Hematopoietic multipotent progenitor cell treated with erythropoietin and hydrocortisone succinate and interleukin-3 and kit ligand, for 6 days (in vitro differentiated cells): ENCODE results near the gene SPRTN.
A peak's percentile ranks its signal among the peaks of the same experiment; 100 is the strongest.
"Not testable (repeated sequence)": the region's sequence is repeated elsewhere in the genome, so short reads cannot be mapped to it uniquely, and the experiment has no call there.

Source experiments
- DNase-seq: peaks from one replicate; pipeline ENCODE4 v3.0.0-alpha.2; 2015

Gene SPRTN

DNA sequence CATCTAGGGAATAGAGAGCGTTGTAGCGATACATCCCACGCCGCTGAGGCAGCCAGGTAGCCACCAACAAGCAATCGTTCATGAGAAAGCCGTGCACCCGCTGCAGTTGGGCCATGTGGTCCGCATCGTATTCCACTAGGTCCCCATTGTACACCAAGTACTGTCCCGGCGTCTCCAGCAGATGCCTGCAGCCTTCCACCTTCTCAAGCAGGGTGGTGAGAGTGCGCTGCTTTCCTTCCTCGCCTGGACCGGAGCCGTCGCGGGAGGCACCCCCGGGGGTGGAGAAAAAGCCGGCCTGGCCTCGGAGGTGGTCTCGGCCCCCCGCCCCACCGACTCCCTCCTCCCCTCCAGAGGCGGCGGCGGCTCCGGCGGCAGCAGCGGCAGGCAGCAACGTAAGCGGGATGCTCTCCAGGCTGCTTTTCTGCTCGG lies 1.0 kb upstream of the SPRTN start:
- DNase-seq = peak; percentile 23

DNA sequence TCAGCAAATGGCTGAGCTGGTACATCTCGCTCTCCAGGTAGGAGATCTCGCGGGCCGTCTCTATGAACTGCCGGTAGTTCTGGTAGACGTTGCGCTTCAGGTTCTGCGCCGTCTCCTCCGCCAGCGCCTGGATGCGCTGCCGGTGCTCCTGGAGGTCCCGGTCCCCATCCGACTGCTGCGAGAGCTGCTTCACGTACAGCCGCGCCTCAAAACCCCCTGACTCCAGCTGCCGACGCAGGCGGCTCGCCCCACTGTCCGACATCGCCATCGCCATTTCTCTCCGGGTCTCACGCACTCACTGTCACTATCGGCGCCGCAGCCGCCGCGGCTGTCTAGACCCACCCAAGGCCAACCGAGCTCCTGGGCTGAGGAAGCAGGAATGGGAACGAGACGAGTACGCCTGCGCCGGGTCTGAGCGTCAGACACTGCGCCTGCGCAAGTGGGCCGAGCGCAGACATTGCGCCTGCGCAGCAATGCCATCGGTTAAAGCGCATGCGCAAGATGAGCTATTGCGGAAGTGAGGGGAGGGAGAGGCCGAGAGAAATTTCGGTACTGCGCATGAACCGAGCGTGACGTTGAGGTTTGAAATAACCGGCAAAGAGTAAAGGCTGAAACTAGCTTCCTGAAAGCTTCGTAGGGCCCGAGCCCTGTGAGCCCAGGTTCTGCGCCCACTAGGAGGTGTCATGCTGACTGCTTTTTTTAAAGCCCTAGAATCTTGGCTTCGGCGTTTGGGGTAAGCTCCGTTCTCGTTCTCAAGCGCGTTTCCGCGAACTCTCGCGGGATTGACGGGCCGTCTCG lies 422 bp upstream of the SPRTN start, which contains the start of gene EXOC8:
EXOC8 (minus strand) TSS at position 381 of the 798 bp plus-strand sequence; CDS start at position 274, 107 bp downstream.
- DNase-seq = peak; percentile 99

DNA sequence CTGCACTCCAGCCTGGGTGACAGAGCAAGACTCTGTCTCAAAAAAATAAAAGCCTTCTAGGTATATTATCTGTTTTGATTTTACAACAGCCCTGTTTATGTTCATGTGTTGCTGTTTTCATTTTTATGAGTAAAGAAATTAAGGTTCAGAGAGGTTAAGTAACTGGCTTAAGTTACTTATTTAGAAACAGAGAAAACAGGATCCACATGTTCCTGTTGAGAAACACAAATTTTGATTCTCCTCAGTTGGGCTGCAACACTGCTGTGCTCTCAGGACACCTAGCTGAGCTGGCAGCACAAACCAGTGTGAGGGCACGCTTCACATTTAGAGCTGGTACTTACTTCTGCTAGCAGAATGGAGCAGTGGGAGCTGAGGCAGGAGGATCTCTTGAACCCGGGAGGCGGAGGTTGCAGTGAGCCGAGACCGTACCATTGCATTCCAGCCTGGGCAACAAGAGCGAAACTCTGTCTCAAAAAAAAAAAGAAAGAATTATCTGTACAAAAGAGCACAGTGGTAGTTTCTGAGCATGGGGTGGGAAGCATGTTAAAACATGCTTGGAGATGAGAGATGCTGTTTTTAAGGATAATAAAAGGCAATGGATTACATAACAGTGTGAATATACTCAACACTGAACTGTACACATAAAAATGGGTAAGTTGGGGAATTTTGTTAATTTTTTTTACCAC lies 2.4 kb downstream of the SPRTN start:
- no peak for DNase-seq

GRCh38 chr1:231347961-231348360 lies 9.9 kb downstream of the SPRTN start:
- DNase-seq = no peak

GRCh38 chr1:231348442-231348841 lies 10.3 kb downstream of the SPRTN start:
- DNase-seq = no peak

- not testable (repeated sequence) for DNase-seq
Measured at GRCh38 chr1:231348856-231349255, 10.8 kb downstream of the SPRTN start.

- no peak for DNase-seq
Measured at GRCh38 chr1:231351816-231352215, 13.7 kb downstream of the SPRTN start.

DNA sequence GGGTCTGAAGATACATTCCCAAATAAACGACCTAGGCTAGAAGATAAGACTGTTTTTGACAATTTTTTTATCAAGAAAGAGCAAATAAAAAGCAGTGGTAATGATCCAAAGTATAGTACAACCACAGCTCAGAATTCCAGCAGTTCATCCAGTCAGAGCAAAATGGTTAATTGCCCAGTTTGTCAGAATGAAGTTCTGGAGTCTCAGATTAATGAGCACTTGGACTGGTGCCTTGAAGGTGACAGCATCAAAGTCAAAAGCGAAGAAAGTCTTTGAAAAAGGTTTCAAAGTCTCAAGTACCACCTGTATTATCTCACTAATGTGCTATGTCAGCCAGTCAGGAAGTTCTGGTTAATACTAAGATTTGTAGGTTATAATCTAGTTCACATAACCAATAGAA lies 15.0 kb downstream of the SPRTN start:
- no peak for DNase-seq

DNA sequence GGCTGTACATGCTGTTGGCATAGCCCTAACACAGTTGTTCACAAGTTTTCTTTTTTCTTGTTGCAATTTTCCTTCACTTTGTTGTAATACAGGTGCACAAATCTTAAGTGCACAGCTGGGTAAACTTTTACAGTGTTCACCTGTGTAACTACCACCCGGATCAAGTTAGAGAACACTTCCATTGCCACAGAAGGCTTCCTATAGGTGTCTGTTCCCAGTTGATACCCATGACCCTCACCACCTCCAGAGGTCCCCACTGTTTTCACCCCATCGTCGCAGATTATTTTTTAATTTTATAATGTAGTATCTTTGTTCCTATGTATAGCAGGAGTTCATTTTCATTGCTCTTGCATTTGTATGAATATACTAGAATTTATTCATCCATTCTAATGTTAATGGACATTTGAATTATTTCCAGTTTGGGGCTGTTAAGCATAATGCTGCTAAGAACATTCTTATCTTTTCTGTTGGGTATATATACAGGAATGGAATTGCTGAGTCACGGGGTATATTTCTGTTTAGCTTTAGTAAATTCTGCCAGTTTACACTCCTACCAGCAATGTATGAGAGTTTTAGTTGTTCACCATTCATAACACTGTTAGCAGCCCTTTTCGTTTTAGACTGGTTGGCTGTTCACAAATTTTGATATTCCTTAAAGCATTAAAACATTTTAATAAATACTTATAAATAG lies 16.4 kb downstream of the SPRTN start:
- peak; percentile 86 for DNase-seq

DNA sequence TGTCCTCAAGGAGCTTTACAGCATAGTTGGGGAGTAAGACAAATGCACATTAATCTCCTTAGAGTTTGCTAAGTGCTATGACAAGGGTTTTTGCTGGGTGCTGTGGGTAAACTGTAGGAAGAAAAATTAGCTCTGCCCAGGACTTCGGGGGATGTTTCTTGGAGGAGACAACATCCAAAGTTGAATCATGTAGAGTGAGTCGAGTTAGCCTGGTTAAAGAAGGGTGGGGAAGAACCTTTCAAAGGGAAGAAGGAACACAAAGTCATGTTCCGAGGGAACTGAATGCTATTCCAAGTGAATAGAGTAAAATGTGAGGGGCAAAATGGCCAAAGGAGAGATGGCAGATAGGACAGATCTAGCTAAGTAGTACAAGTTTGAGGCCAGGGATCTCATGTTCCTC lies 17.1 kb downstream of the SPRTN start:
- peak; percentile 14 for DNase-seq

- no peak for DNase-seq
Measured at GRCh38 chr1:231357187-231357772, 19.2 kb downstream of the SPRTN start.

- peak; percentile 89 for DNase-seq
Measured at GRCh38 chr1:231357831-231358354, 19.8 kb downstream of the SPRTN start.

DNA sequence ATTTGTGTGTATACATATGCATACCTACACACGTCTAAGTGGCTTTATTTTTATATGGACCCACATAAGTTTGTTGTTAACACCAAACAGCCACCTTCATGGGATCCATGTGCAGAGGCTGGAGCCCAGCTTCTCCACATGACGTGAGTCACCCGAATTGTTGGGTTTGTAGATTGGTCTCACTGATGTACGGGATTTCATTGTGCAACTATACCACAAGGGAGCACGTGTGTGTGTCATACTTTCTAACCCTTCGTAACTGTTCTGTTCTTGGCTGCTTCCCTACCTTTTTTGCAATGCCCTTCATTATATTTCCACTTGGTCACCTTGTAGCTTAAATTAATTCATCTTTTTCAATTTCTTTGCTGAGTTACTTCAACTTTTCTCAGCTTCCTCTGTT lies 21.0 kb downstream of the SPRTN start:
- peak; percentile 66 for DNase-seq

- no peak for DNase-seq
Measured at GRCh38 chr1:231362325-231362724, 24.2 kb downstream of the SPRTN start.

- DNase-seq = no peak
Measured at GRCh38 chr1:231363624-231364023, 25.5 kb downstream of the SPRTN start.

GRCh38 chr1:231364192-231364591 lies 26.1 kb downstream of the SPRTN start:
- peak; percentile 33 for DNase-seq

- DNase-seq = no peak
Measured at GRCh38 chr1:231369282-231369681, 31.2 kb downstream of the SPRTN start.

- DNase-seq = no peak
Measured at GRCh38 chr1:231372501-231372900, 34.4 kb downstream of the SPRTN start.

DNA sequence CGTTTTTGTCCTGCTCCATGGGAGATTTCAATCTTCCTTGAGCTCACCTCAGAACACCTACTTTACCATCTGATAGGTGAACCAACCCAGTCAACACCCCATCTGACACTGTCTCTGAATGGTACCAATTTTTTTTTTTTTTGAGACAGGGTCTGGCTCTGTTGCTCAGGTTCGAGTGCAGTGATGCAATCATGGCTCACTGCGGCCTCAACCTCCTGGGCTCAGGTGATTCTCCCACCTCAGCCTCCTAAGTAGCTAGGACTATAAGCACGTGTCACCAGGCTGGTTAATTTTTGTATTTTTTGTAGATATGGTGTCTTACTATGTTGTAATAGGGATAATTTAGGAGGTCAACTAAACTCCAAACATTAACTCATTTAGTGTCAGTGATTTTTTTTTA lies 36.3 kb downstream of the SPRTN start:
- DNase-seq = no peak

DNA sequence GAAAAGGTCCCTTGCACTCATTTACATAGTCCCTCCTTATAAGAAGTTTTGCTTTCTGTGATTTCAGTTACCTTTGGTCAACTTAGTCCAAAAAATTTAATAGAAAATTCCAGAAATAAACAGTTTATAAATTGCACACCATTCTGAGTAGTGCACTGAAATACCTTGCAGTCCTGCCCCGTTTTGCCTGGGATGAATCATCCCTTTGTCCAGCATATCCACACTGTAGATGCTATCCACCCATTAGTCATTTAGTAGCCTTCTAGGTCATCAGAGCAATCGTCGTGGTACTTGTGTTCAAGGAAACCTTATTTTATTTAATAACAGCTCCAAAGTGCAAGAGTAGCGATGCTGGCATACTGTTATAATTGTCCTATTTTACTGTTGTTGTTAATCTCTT lies 38.0 kb downstream of the SPRTN start:
- DNase-seq = no peak

GRCh38 chr1:231376875-231377549 lies 38.9 kb downstream of the SPRTN start:
- no peak for DNase-seq

DNA sequence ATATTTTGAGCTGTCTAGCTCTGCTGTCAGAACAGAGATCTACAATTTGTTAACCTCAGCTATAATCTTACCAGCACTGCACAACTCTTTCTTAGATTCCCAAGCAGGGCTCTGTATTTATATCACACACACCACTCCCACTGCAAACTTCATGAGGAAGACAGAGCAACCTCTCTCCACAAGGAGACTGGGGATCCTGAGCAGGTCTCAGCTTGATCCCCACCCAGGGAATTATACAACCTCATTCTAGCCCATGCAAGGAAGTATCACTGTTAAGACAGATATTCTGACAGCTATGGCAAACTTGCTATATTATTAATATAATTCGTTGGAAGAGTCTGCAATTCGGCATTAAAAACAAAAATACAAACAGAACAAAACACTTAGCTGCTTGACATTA lies 43.6 kb downstream of the SPRTN start:
- DNase-seq = no peak
